ENCODE results near the gene RYR3.

- TF ChIP-seq, protein P1, sequence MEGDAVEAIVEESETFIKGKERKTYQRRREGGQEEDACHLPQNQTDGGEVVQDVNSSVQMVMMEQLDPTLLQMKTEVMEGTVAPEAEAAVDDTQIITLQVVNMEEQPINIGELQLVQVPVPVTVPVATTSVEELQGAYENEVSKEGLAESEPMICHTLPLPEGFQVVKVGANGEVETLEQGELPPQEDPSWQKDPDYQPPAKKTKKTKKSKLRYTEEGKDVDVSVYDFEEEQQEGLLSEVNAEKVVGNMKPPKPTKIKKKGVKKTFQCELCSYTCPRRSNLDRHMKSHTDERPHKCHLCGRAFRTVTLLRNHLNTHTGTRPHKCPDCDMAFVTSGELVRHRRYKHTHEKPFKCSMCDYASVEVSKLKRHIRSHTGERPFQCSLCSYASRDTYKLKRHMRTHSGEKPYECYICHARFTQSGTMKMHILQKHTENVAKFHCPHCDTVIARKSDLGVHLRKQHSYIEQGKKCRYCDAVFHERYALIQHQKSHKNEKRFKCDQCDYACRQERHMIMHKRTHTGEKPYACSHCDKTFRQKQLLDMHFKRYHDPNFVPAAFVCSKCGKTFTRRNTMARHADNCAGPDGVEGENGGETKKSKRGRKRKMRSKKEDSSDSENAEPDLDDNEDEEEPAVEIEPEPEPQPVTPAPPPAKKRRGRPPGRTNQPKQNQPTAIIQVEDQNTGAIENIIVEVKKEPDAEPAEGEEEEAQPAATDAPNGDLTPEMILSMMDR (IDR thresholded peaks at IDR 0.05): no peak
- no peak for TF ChIP-seq POLR2A (IDR thresholded peaks at IDR 0.05)
Observed at GRCh38 chr15:33395846-33396245, 85.1 kb downstream of the RYR3 start.
